Neutrophil (primary cell): ENCODE data around the gene GPATCH8.
"Not testable (repeated sequence)": the region's sequence is repeated elsewhere in the genome, so short reads cannot be mapped to it uniquely, and the experiment has no call there.

Experiments used
- H3K27ac ChIP-seq: fragments of 200-600 bp; sonication (generic); 2 replicates; pipeline ENCODE4 v1.5.1; 2016; ENCODE audit warnings: mild to moderate bottlenecking, moderate library complexity
- H3K27me3 ChIP-seq: fragments of 200-600 bp; sonication (generic); 2 replicates; pipeline ENCODE4 v1.6.0; 2016; ENCODE audit warnings: mild to moderate bottlenecking
- H3K36me3 ChIP-seq: fragments of 200-600 bp; sonication (generic); 2 replicates; pipeline ENCODE4 v1.5.1; 2017
- H3K4me1 ChIP-seq, 2 experiments: fragments of 200-600 bp in 1 of 2; sonication (generic) in 1 of 2; 1 replicate in 1 of 2; 2 replicates in 1 of 2; pipeline versions ENCODE4 v1.5.1 to v1.6.1; 2013 to 2016; ENCODE audit warnings: low read depth in 1 of 2, low read length in 1 of 2, mild to moderate bottlenecking in 1 of 2, moderate library complexity in 1 of 2; ENCODE audit not compliant: control insufficient read depth in 1 of 2, insufficient read depth in 1 of 2
- H3K4me3 ChIP-seq, 2 experiments: fragments of 200-600 bp in 1 of 2; sonication (generic) in 1 of 2; 1 replicate in 1 of 2; 2 replicates in 1 of 2; pipeline ENCODE4 v1.5.1; 2013 to 2016; ENCODE audit warnings: low read depth in 1 of 2, low read length in 1 of 2, mild to moderate bottlenecking in 1 of 2, moderate library complexity in 1 of 2
- H3K9me3 ChIP-seq: fragments of 200-600 bp; sonication (generic); 2 replicates; pipeline ENCODE4 v1.5.1; 2016
- TF ChIP-seq, protein P1 (sequence below): fragments of 200-600 bp; sonication (generic); IDR thresholded peaks from 2 replicates; pipeline ENCODE4 v1.5.1; 2016; ENCODE audit warnings: antibody characterized with exemption

GPATCH8 gene

GRCh38 chr17:44540246-44541084 is 37.3 kb upstream of the GPATCH8 start:
- TF ChIP-seq, protein P1, sequence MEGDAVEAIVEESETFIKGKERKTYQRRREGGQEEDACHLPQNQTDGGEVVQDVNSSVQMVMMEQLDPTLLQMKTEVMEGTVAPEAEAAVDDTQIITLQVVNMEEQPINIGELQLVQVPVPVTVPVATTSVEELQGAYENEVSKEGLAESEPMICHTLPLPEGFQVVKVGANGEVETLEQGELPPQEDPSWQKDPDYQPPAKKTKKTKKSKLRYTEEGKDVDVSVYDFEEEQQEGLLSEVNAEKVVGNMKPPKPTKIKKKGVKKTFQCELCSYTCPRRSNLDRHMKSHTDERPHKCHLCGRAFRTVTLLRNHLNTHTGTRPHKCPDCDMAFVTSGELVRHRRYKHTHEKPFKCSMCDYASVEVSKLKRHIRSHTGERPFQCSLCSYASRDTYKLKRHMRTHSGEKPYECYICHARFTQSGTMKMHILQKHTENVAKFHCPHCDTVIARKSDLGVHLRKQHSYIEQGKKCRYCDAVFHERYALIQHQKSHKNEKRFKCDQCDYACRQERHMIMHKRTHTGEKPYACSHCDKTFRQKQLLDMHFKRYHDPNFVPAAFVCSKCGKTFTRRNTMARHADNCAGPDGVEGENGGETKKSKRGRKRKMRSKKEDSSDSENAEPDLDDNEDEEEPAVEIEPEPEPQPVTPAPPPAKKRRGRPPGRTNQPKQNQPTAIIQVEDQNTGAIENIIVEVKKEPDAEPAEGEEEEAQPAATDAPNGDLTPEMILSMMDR, result no peak
- H3K4me1 ChIP-seq, result no peaks in the 10 kb centered on the region

DNA sequence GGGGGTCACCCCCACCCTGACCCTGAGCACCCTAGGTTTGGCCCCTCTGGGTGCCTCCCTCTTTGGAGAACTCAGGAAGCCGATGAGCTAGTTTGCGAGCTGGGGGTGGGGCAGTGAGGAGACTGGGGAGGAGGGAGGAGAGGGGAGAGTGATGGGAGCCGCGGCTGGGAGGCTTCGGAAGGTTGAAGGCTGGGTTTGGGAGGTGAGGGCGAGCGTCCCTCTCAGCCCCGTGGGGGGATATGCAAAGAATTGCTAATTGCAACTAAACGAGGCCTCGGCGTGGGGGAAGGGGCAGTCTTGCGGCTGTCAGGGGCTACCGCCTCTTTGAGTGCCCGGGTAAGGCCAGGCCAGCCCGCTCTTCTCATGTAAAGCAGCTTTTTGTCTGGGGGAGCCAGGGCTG is 36.5 kb upstream of the GPATCH8 start:
- Histone ChIP-seq H3K36me3 (no peaks in the 10 kb centered on the region), H3K27ac (no peak overlapping the region), H3K27me3 (no peaks in the 10 kb centered on the region), H3K9me3 (no peaks in the 10 kb centered on the region), H3K4me1 (no peaks in the 10 kb centered on the region), H3K4me3 (no peak overlapping the region)
- TF ChIP-seq, protein P1, result no peak

More at GRCh38 chr17:44540246-44541084, 37.3 kb upstream of the GPATCH8 start:
- Histone ChIP-seq H3K9me3 (no peaks in the 10 kb centered on the region), H3K36me3 (no peaks in the 10 kb centered on the region), H3K27ac (no peak overlapping the region), H3K27me3 (no peaks in the 10 kb centered on the region), H3K4me3 (no peak overlapping the region)

DNA sequence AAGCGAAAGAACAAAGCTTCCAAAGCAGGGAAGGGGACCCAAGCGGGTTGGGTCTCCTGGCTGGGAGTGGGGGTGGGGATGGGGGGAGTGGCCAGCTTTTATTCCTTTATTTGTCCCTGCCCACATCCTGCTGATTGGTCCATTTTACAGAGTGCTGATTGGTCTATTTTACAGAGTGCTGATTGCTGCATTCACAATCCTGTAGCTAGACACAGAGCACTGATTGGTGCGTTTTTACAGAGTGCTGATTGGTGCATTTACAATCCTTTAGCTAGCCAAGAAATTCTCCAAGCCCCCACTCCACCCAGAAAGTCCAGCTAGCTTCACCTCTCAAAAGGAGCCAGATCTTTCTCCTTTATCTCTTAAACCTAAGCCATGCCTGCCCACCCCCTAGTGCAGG is 34.7 kb upstream of the GPATCH8 start:
- H3K27me3 ChIP-seq, H3K4me3 ChIP-seq, H3K9me3 ChIP-seq: not testable (repeated sequence)

DNA sequence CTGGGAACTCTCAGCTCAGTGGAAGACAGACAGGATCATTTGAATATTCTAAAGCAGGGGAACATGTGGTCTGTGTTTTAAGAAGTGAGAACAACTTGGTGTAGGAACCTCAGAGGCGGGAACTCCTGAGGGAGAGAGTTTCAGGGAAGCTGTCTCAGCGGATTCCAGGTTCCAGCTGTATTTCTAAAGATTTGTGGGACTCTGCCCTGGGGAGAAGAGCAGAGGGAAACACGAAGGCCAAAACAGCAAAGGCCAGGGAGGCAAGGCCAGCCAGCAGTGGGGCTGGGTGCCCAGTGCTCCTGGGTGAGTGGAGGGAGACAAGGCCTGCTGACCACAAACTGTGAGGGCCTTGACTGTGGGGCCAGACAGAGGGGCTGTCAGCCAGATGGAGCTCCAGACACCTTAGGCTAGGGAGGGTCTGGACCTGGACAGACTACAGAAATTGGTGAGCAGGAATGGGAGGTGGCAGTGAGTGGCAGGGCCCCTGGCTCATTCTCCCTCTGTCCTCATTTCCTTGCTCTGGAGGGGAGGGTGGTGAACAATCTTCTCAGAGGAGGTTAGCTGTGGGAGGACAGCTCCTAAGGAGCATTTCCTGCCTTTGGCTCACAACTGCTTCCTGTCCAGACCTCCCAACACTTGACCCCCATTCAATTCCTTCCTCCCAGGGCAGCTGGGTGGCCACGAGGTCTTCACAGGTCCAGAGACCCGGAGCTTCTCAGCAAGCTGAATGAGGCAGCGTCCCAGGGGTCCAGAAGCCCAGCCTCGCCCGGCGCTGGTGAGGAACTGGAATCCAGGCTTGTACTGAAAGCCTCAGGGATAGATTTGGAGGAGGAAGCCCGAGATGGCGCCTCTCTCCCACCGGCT is 33.1 kb upstream of the GPATCH8 start:
- no peaks in the 10 kb centered on the region for H3K4me1 ChIP-seq
- no peaks in the 10 kb centered on the region for H3K36me3 ChIP-seq
- no peaks in the 10 kb centered on the region for H3K9me3 ChIP-seq
- no peak overlapping the region for H3K27ac ChIP-seq
- TF ChIP-seq, protein P1, result no peak
- H3K27me3 ChIP-seq, result peaks cover 11% of the 10 kb centered on the region
- no peak overlapping the region for H3K4me3 ChIP-seq

More for the DNA sequence above, 34.7 kb upstream of the GPATCH8 start:
- not testable (repeated sequence) for H3K4me1 ChIP-seq, H3K36me3 ChIP-seq, H3K27ac ChIP-seq

- no peaks in the 10 kb centered on the region for H3K36me3 ChIP-seq
- no peaks in the 10 kb centered on the region for H3K4me1 ChIP-seq
- no peak overlapping the region for H3K4me3 ChIP-seq
- H3K9me3 ChIP-seq, result no peaks in the 10 kb centered on the region
- H3K27ac ChIP-seq, result no peak overlapping the region
- TF ChIP-seq, protein P1, result peak; percentile 79
- H3K27me3 ChIP-seq, result peaks cover 16% of the 10 kb centered on the region
Observed at GRCh38 chr17:44533533-44534246, 30.5 kb upstream of the GPATCH8 start.
